ENCODE results near the gene PARP1.

The PARP1 gene

DNA sequence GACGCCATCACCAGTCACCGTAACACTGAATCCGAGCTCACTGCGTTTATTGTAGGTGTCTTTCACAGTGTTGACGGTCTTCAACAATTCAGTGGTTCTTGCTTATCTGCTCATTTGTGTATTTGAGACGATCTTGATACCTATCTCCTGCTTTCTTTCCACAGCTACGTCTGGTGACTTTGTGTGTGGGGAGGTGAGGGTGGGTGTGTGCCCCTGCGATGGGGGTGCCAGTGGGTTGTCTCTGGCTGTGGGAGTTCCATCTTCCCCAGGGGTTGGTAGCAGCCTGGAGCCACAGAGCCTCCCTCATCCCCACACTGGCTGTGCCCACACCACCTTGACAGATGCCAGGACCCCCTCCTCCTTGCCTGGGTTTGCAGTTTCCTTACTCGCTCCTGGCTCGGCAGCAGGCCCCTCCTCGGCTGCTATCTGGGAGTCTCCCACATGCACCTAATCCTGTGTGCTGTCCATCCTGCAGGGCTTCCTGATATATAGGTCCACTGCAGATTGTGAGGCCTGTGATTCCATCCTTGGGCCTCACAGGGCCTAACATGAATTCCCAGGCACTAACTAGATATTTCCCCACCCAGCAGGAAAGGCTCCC lies 6.3 kb upstream of the PARP1 start:
- Histone ChIP-seq H3K27me3 (ENCODE audit: insufficient read depth, low read length) (no peaks in the 10 kb centered on the region), H2AFZ (ENCODE audit: low read length) (no peak overlapping the region), H3K9me3 (ENCODE audit: low read length) (no peaks in the 10 kb centered on the region), H3K36me3 (ENCODE audit: insufficient read depth, low read length) (no peaks in the 10 kb centered on the region), H3F3A (ENCODE audit: insufficient read depth, low read length) (no peaks in the 10 kb centered on the region), H3K4me1 (ENCODE audit: insufficient read depth, low read length, severe bottlenecking) (peaks cover 12% of the 10 kb centered on the region), H3K27ac (ENCODE audit: low read depth, low read length, poor library complexity, severe bottlenecking) (no peak overlapping the region), H3K4me2 (ENCODE audit: low read length) (no peak overlapping the region), H3K9ac (ENCODE audit: low read length) (no peak overlapping the region), H3K9me2 (ENCODE audit: low read depth, low read length) (no peaks in the 10 kb centered on the region), H4K20me1 (ENCODE audit: insufficient read depth, low read length) (no peaks in the 10 kb centered on the region), H3K79me2 (ENCODE audit: insufficient read depth, low read length) (no peaks in the 10 kb centered on the region), H3K4me3 (ENCODE audit: low read depth, low read length, poor library complexity, severe bottlenecking) (no peak overlapping the region)
- TF ChIP-seq EZH2 (IDR thresholded peaks at IDR 0.05; ENCODE audit: borderline replicate concordance, low read length): no peak
- TF ChIP-seq, protein P1, sequence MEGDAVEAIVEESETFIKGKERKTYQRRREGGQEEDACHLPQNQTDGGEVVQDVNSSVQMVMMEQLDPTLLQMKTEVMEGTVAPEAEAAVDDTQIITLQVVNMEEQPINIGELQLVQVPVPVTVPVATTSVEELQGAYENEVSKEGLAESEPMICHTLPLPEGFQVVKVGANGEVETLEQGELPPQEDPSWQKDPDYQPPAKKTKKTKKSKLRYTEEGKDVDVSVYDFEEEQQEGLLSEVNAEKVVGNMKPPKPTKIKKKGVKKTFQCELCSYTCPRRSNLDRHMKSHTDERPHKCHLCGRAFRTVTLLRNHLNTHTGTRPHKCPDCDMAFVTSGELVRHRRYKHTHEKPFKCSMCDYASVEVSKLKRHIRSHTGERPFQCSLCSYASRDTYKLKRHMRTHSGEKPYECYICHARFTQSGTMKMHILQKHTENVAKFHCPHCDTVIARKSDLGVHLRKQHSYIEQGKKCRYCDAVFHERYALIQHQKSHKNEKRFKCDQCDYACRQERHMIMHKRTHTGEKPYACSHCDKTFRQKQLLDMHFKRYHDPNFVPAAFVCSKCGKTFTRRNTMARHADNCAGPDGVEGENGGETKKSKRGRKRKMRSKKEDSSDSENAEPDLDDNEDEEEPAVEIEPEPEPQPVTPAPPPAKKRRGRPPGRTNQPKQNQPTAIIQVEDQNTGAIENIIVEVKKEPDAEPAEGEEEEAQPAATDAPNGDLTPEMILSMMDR (IDR thresholded peaks at IDR 0.05; ENCODE audit: low read length): no peak

DNA sequence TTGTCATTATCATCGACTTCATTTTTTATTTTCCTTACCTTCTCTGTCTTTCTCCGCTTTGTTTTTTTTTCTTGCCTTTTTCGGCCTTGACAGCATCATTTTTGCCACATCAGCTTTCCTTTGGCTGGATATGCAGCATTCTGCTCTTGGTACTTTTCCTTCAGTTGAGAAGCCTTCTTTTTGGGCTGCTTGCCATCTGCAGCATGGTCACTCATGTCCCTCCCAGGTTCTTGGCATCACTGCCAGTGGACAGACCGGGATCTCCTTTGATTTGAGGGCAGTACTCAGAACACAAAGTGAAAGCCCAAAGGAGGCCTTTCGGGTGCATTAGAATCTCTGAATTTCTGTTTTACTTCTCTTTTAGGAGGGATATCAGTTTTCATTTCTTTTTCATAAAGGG lies 3.7 kb upstream of the PARP1 start:
- Histone ChIP-seq H3K9ac (ENCODE audit: low read length) (no peak overlapping the region), H3K4me3 (ENCODE audit: low read depth, low read length, poor library complexity, severe bottlenecking) (no peak overlapping the region), H3K9me2 (ENCODE audit: low read depth, low read length) (no peaks in the 10 kb centered on the region), H3K27me3 (ENCODE audit: insufficient read depth, low read length) (no peaks in the 10 kb centered on the region), H3K4me1 (ENCODE audit: insufficient read depth, low read length, severe bottlenecking) (peaks cover 8% of the 10 kb centered on the region), H3K27ac (ENCODE audit: low read depth, low read length, poor library complexity, severe bottlenecking) (no peak overlapping the region), H3K4me2 (ENCODE audit: low read length) (no peak overlapping the region), H2AFZ (ENCODE audit: low read length) (no peak overlapping the region), H3K79me2 (ENCODE audit: insufficient read depth, low read length) (peaks cover 6% of the 10 kb centered on the region), H3K9me3 (ENCODE audit: low read length) (no peaks in the 10 kb centered on the region), H3K36me3 (ENCODE audit: insufficient read depth, low read length) (peaks cover 4% of the 10 kb centered on the region; the same call in 1 of the 2 replicates), H4K20me1 (ENCODE audit: insufficient read depth, low read length) (no peaks in the 10 kb centered on the region), H3F3A (ENCODE audit: insufficient read depth, low read length) (no peaks in the 10 kb centered on the region)
- TF ChIP-seq EZH2 (IDR thresholded peaks at IDR 0.05; ENCODE audit: borderline replicate concordance, low read length): no peak
- TF ChIP-seq, protein P1 (IDR thresholded peaks at IDR 0.05; ENCODE audit: low read length): no peak

DNA sequence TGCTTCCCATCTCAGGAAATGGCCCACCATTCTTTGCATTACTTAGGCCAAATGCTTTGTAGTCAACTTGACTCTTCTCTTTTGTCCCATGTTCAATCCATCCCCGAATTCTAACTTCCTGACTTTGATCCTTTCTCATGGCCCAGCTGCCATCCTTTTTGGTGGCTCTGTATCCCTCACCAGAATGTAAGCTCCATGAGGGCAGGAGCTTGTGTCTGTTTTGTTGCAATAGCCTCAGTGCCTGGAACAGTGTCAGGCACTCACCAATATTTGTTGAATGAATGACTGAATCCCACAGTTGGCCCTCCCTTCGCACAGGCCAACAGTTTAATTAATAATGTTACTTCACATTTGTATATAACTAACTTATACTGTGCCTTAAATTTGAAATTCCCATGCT lies 3.1 kb upstream of the PARP1 start:
- peaks cover 12% of the 10 kb centered on the region for H3K79me2 ChIP-seq (ENCODE audit: insufficient read depth, low read length)
- TF ChIP-seq, protein P1 (IDR thresholded peaks at IDR 0.05; ENCODE audit: low read length): no peak
- no peak for TF ChIP-seq EZH2 (IDR thresholded peaks at IDR 0.05; ENCODE audit: borderline replicate concordance, low read length)
- no peak overlapping the region for H3K9ac ChIP-seq (ENCODE audit: low read length)
- H3K4me2 ChIP-seq (ENCODE audit: low read length): no peak overlapping the region
- peaks cover 12% of the 10 kb centered on the region for H3K4me1 ChIP-seq (ENCODE audit: insufficient read depth, low read length, severe bottlenecking)
- peaks cover 6% of the 10 kb centered on the region; the same call in 1 of the 2 replicates for H3K36me3 ChIP-seq (ENCODE audit: insufficient read depth, low read length)
- H2AFZ ChIP-seq (ENCODE audit: low read length): no peak overlapping the region
- no peaks in the 10 kb centered on the region for H3F3A ChIP-seq (ENCODE audit: insufficient read depth, low read length)
- no peaks in the 10 kb centered on the region for H3K27me3 ChIP-seq (ENCODE audit: insufficient read depth, low read length)
- H3K4me3 ChIP-seq (ENCODE audit: low read depth, low read length, poor library complexity, severe bottlenecking): no peak overlapping the region
- H3K9me3 ChIP-seq (ENCODE audit: low read length): no peaks in the 10 kb centered on the region
- H3K27ac ChIP-seq (ENCODE audit: low read depth, low read length, poor library complexity, severe bottlenecking): no peak overlapping the region
- H3K9me2 ChIP-seq (ENCODE audit: low read depth, low read length): no peaks in the 10 kb centered on the region
- no peaks in the 10 kb centered on the region for H4K20me1 ChIP-seq (ENCODE audit: insufficient read depth, low read length)
